ENCODE results near the gene CDH22. TPM values are rescaled to one million over a fixed set of nuclear protein-coding genes. Genes with fewer than 3 reads are reported as not detected.
A peak's percentile ranks its signal among the peaks of the same experiment; 100 is the strongest.

CDH22 gene
- total and polyA plus RNA-seq, 9 of the 15 experiments (the other 6 are each of a cell fraction or from before 2014, with no cell fraction given) = 0.07 to 0.08 TPM; not detected in 7

DNA sequence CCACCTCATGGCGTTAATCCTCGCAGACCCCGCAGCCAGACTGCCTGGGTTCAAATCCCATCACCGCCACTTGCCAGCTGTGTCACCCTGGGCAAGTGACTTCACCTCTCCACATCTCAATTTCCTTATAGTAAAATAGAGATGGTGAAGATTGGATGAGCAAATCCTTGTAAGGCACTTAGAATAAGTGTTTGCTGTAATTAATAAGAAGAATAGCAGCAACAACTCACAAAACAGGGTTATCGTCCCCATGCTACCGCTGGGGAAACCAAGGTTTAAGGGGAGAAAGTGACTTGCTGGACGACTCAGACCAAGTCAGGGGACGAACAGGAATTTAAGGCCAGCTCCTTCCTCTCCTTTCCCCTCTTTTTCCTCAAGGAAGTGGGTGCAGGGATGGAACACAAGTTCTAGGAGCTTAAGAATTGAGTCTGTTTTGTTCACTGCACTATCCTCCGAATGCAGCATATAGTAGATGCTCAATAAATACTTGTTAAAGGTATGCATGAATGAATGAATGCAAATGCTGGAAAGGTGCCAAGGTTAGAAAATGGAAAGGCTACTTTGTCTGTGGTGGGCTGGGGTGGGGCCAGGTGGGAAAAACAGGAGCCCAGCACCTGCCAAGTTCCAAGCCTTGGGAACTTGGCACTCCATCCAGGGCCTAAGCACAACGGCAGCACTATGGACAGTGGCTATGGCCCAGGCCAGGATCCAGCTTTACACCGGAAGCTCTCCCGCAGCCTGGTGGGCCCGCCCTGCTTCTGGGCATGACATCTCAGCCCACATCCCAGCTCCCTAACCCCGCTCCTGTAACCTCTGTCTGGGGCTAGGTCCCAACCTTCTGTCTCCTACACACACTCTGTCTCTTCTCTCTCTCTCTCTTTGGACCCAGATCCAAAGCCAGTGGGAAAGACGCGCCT lies 4.9 kb upstream of the CDH22 start:
- WGBS (ENCODE audit: insufficient coverage, low coverage, missing lambda C conversion rate) = 18% methylated on average over 16 of the region's 16 CpGs
- Histone ChIP-seq H4K20me1 (replicated peaks; ENCODE audit: control insufficient read depth, insufficient read depth, low read length) (0 out of 2 replicates have a peak, but pooled peaks cover 9% of the 10 kb centered on the region), H3K4me2 (ENCODE audit: insufficient read depth, low read length) (peak overlapping the region; percentile 73), H3K27me3 (ENCODE audit: control insufficient read depth in 2 of 2, insufficient read depth in 2 of 2, low read length in 2 of 2) (peaks cover 35 to 83% of the 10 kb centered on the region in 2 experiments), H3K4me1 (replicated peaks in 1 of 2; ENCODE audit: control insufficient read depth in 2 of 2, insufficient read depth in 2 of 2, low read length in 2 of 2) (peaks cover 0 to 21% of the 10 kb centered on the region in 2 experiments; a peak in 3 of 5 replicates), H3K27ac (ENCODE audit: extremely low read depth, low read depth, low read length) (no peak overlapping the region), H3K4me3 (peak overlapping the region; percentile 40; the same call in 1 of the 2 replicates), H2AFZ (ENCODE audit: low read depth, low read length) (no peak overlapping the region), H3K9me1 (ENCODE audit: control insufficient read depth, insufficient read depth, low read length) (no peaks in the 10 kb centered on the region), H3K79me2 (ENCODE audit: control insufficient read depth, insufficient read depth, low read length) (no peaks in the 10 kb centered on the region), H3K9me3 (replicated peaks; ENCODE audit: control insufficient read depth, insufficient read depth, low read depth, low read length) (no peaks in the 10 kb centered on the region), H3K9ac (ENCODE audit: insufficient read depth in 1 of 2, low read depth in 2 of 2, low read length in 2 of 2) (no peak overlapping the region; a peak in 1 of 4 replicates), H3K36me3 (ENCODE audit: control insufficient read depth, insufficient read depth, low read length) (no peaks in the 10 kb centered on the region)
- CTCF ChIA-PET (ENCODE audit: low intra/inter-chr PET ratio) = interaction anchor here (0.8 kb wide), 1 partner anchor 35 kb away, joined by 3 read pairs; no protein-coding TSS in a partner anchor
- no peak for FAIRE-seq
- BruUV-seq (replicated peaks) = no TSS peak
- POLR2A ChIA-PET = no interaction called here
- 0 out of 2 replicates have a peak, but pooled peaks have one; percentile 10 for TF ChIP-seq REST (IDR thresholded peaks at IDR 0.05; ENCODE audit: borderline replicate concordance)
- TF ChIP-seq REST (CRISPR knock-in tag; IDR thresholded peaks at IDR 0.05; ENCODE audit: low read depth) = no peak
- peak; percentile 26; the same call in 1 of the 2 replicates for TF ChIP-seq ZNF24 (IDR thresholded peaks at IDR 0.05)
- no peak for TF ChIP-seq ZNF217 (CRISPR knock-in tag; IDR thresholded peaks at IDR 0.05)
- peak; percentile 75 for TF ChIP-seq NFIC (IDR thresholded peaks at IDR 0.05)
- ATAC-seq = no peak; the same call in 2 of the 3 replicates
- in situ Hi-C loops (cut with MboI) = loop anchor here (25.0 kb wide), 1 partner anchor 176 kb away; no protein-coding TSS in a partner anchor
- intact Hi-C loops (cut with micrococcal nuclease) = no loop called here
- no peak for DNase-seq (ENCODE audit: extremely low read depth in 1 of 4, low spot score in 3 of 4)
